Left cardiac atrium (tissue), 4 donors: Measurements from ENCODE around the gene FLNC. TPM values are rescaled to one million over a fixed set of nuclear protein-coding genes. Genes with fewer than 3 reads are reported as not detected.
A peak's percentile ranks its signal among the peaks of the same experiment; 100 is the strongest.

Source experiments
- ATAC-seq, 2 donors: fragments of 200-7000 bp; cut with Tn5 transposase; one replicate each; pipeline ENCODE4 v1.9.1; 2020; ENCODE audit warnings: mild to moderate bottlenecking in 2 of 2, moderate library complexity in 2 of 2
- DNase-seq: peaks from one replicate; pipeline ENCODE4 v3.0.0-alpha.2; 2020
- intact Hi-C, 2 donors: fragments of 100-400 bp; cut with DNase I; formaldehyde crosslinking; loops; one replicate each; pipeline versions ENCODE4 v1.14.1 to v1.15.1; 2022 to 2023
- total RNA-seq, 2 donors: library from RNA; stranded (reverse); fragmentation: NEBNext Ultra II Directional; extraction: Animal tissue kit (Norgen Biotek cat#: 25700); gene quantifications; one replicate each; pipeline ENCODE4 v1.2.1, GENCODE V29; 2021
- donor health status: DM: no; HTN: yes; CAD: no.
- donor health status: DM: no; HTN: yes; CAD: no; lungs with severe emphysema.
- donor health status: DM: yes; HTN: yes; CAD: no.
- donor health status: Dilated cardiomyopathy.

Gene FLNC
- total RNA-seq, 2 donors from 2014 or later, result 226 to 257 TPM

DNA sequence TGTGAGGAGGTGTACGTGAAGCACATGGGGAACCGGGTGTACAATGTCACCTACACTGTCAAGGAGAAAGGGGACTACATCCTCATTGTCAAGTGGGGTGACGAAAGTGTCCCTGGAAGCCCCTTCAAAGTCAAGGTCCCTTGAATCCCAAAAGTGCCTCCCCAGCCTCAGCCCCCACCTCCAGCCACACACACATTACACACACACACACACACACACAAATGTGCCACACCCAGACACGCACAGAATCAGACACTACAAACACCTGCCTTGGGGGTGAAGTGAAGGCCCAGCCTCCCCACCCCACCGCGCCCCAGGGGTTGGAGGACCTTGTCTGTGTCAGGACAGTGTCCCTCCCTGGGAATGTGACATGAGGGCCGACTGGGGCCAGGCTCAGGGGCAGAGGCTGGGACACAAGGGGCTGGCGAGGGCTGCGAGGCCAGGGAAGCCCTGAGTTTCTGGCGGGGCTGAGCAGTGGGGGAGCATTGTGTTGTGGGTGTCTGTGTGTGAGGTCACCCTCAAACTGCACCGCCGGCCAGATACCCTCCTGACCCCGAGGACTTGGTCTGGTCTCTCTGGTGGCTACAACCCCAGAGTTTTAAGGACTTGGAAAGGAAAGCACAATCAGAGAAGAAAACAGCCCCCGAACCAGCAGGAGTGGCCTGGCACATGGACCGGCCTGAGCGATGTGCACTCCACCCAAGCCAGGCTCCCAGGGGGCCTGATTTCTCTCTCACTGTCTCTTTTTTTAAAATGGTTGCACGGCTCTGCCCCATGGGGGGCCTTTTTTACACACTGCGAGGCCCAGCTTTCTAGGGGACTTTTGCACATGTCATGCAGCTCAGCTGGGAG, 28.4 kb downstream of the FLNC start:
- DNase-seq (no peak), ATAC-seq (peak in 1 of 2 donors; percentile 6)
- intact Hi-C loops, result no loop called here

DNA sequence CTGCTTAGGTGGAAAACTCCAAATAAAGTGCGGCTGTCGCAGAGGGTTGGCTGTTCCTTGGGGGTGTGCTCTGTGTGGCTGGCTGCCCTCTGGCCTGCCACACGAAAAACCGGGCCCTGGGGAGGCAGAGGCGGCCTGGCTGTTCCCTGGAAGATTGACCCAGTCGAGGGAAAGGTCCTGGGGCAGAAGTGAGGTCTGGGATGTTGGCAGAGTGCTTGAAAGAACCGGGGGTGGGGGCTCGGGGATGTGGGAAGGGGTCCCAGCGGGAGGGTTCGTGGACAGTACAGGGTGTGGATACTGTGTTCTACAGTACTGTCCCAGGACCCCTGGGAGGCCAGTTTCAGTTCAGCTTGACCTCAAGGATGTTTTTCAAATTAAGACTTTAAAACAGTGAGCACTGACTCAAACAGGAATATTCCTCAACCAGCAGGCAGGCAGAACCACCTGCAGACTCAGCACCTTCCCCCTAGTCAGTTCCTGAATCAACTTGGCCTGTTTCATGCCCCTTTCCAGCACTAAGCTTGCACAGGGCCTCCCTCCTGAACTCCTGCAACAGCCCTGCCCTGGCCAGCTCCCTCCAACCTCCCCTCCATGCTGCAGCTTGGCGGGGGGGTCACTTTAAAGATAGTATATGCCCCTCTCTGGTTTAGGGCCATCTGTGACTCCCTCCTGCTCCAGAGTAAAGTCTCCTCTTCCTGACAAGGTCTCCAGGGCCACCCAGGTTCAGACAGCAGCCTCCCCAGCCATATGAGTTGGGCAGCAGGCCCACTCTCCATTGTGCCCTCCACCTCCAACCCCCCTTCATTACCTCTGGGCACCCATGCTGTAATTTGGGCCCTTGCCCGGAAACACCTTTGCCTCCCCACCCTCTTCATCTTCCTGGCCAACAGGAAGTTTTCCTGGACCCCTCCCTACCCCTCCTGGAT, 29.3 kb downstream of the FLNC start:
- peak; percentile 44 for DNase-seq

DNA sequence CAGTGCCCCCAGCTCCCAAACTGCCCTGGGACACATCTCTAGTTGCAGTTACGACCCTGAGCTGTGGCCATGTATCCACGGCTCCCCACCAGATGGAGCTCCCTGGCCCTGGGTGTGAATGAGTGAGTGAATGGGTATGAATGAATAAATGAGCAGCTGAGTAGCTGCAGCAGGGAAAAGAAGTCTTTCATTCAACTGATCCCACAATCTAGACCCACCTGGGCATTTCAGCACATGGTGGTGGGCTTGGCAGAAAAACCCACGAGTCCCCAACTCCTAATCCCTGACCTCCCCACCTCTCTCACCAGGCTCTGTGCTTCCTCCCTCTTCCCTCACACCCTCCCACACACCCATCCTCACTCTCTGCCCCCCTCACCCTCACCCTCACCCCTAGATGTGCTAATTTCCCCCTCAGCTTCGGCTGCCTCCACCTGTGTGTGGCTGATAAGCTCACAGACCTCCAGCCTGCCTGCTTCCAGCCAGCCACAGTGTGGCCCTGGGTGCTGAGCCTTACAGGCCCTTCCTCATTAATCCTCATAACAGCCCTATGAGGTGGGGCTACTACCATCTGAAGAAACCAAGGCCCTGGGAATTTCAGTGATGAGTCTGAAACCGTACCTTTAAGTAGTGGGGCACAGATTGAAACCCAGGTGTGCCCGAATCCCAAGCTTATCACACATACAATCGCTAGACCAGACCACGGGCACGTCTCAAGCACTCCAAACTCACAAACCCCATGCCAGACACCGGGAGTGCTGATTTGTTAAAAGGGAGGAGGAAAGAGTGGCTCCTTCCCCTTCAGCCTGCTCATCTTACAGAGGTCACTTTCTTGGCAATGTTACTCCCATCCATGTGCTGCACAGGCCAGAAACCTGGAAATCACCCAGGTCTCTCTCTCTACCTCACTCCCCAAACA, 30.2 kb downstream of the FLNC start:
- ATAC-seq, result peak in 1 of 2 donors; percentile 0
- intact Hi-C loops, result loop anchor here in 1 of 2 donors (5.0 kb wide), 1 partner anchor 118 kb away; no protein-coding TSS in a partner anchor
- no peak for DNase-seq

More for the DNA sequence above, 29.3 kb downstream of the FLNC start:
- peak in 1 of 2 donors; percentile 9 for ATAC-seq
- intact Hi-C loops, result loop anchor here in 1 of 2 donors (5.0 kb wide), 1 partner anchor 117 kb away; no protein-coding TSS in a partner anchor

DNA sequence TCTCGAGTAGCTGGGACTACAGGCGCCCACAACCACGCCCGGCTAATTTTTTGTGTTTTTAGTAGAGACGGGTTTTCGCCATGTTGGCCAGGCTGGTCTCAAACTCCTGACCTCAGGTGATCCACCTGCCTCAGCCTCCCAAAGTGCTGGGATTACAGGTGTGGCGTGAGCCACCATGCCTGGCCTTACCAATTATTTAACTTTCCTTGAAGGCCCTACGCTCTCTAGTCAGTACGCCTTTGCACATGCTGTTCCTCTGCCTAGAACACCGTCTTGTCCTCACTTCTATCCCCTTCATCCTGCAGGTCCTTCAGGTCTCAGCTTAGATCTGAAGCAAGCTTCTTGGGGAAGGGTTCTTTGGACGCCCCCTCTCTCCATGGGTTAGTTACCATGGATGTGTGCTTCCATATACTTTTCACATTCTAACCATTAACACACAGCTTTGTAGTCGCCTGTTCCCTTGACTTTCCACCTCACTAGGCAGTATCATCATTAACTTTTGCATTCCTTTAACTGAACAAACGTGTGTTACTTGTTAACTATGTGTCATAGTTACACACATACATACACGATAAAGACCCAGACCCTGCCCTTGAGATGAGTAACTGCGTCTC, 31.9 kb downstream of the FLNC start:
- DNase-seq, result no peak
- no peak for ATAC-seq
- intact Hi-C loops, result loop anchor here in 1 of 2 donors (5.0 kb wide), 1 partner anchor 120 kb away; no protein-coding TSS in a partner anchor

DNA sequence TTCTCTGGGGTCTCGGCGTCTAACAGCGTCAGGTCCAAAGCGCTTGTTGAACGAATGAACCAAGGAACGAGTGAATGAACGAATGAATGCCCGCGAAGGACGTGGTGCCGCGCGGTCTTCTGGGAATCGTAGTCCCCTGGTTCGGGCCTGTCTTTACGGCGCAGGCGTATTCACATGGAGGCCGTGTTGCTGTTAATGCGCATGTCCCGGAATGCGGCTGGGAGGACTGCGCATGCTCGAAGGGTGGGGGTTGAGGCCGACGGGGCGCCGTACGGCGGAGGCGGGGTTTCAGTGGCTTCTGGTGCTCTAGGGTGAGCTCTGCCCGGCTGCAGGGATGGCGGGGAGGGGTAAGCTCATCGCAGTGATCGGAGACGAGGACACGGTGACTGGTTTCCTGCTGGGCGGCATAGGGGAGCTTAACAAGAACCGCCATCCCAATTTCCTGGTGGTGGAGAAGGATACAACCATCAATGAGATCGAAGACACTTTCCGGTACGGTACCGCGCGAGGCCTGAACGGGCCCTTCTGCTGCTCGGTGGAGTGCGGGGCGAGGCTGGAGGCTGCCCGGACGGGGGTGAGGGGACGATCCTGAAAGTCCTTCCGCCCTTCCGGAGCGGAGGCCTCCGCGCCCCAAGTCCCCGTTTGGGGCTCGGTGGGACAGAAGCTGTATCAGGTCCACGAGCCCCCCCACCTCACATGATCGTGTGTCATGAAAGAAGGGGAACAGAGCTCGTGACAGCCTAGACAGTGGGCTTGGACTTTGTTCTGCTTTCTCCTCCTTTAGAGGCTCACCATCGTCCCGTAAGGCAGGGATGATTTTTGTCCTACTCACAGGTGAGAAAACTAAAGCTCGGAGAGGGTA, 32.6 kb downstream of the FLNC start, which contains the start of gene ATP6V1F:
ATP6V1F (plus strand) TSS at position 286 of the 862 bp plus-strand sequence; CDS start at position 335, 49 bp downstream.
- peak; percentile 85 to 93 for ATAC-seq
- intact Hi-C loops, result loop anchor here in 1 of 2 donors (5.0 kb wide), 1 partner anchor 121 kb away; no protein-coding TSS in a partner anchor
- DNase-seq, result peak; percentile 98

DNA sequence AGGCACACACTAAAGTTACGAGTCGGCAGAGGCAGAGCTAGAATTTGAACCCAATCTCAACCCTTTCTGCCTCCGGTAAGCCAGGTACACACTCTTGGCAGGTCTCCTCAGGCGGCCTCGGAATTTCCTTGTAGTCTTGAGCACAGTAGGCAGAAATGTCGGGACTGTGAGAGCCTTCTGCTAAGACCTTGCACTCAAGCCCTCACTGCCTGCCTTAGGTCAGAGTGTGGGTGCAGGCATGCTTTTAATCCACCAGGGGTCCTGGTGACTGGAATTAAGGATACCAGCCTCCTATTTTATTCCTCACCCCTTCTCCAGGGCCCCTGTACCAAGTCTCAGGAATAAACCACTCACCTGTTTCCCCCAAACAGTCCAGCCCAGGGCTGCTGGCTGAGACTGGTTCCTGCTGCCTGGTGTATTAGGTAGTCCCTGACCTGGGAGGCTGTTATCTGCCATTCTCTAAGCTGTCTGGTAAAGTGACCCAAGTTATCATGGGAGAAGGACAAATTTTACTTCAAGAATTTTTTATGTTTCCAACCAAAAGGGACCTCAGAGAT, 33.3 kb downstream of the FLNC start:
- ATAC-seq, result peak; percentile 13
- intact Hi-C loops, result loop anchor here in 1 of 2 donors (5.0 kb wide), 1 partner anchor 121 kb away; no protein-coding TSS in a partner anchor
- DNase-seq, result no peak

DNA sequence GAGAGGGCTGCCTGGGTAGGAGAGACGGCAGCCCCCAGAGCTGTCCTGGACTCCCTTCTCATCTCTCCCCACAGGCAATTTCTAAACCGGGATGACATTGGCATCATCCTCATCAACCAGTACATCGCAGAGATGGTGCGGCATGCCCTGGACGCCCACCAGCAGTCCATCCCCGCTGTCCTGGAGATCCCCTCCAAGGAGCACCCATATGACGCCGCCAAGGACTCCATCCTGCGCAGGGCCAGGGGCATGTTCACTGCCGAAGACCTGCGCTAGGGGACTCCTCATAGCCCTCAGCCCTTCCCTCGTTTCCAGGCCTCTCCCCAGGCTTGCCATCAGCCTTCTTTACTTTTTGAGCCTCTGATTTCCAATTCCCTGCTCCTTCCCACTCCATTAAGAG, 35.1 kb downstream of the FLNC start:
- no peak for DNase-seq
- ATAC-seq, result no peak
- intact Hi-C loops, result no loop called here

DNA sequence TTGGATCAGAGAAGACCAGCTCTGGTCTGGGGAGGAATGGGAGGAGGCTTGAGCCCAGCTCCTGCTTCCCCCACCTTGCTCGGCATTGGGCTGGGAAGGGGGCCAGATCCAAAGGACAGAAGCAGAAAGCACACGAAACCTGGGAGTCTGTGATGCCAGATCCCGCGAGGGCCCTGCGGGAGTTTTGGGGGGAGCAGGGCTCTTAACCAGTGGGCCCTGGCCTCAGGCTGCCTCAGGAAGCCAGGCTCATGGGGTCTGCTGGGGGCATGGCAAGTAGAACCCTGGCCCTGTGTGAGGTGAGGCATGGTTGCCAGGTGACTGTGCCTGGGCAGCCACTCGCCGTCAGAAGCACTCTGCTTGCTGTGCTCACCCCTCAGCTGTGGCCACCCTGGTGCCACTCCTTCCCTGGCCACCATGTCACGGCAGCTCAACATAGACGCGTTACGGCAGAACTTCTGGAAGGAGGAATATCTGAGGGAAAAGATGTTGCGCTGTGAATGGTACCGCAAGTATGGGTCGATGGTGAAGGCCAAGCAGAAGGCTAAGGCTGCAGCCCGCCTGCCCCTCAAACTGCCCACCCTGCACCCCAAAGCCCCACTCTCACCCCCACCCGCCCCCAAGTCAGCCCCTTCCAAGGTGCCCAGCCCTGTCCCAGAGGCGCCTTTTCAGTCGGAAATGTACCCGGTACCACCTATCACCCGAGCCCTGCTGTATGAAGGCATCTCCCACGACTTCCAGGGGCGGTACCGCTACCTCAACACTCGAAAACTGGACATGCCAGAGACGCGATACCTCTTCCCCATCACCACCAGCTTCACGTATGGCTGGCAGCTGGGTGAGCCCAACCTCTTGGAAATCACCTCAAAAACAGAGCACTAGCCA, 36.0 kb downstream of the FLNC start:
- DNase-seq, result no peak
- ATAC-seq, result no peak
- intact Hi-C loops, result no loop called here

DNA sequence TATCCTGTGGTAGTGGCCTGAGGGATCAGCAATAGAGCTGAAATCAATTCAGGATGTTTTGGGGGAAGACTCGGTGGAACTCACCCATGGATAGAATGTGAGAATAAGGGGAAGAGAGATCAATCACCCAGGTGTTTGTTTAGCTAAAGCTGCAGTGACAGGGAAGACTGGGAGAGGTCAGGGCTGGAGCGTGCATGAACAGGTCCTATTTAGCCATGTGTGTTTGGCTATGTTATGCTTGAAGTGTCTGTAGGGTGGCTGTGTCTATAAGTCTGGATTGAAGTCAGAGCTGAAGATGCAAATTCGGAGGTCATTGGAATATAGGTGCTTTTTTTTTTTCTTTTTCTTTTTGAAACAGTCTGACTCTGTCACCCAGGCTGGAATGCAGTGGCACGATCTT, 37.0 kb downstream of the FLNC start:
- no peak for DNase-seq
- intact Hi-C loops, result no loop called here

DNA sequence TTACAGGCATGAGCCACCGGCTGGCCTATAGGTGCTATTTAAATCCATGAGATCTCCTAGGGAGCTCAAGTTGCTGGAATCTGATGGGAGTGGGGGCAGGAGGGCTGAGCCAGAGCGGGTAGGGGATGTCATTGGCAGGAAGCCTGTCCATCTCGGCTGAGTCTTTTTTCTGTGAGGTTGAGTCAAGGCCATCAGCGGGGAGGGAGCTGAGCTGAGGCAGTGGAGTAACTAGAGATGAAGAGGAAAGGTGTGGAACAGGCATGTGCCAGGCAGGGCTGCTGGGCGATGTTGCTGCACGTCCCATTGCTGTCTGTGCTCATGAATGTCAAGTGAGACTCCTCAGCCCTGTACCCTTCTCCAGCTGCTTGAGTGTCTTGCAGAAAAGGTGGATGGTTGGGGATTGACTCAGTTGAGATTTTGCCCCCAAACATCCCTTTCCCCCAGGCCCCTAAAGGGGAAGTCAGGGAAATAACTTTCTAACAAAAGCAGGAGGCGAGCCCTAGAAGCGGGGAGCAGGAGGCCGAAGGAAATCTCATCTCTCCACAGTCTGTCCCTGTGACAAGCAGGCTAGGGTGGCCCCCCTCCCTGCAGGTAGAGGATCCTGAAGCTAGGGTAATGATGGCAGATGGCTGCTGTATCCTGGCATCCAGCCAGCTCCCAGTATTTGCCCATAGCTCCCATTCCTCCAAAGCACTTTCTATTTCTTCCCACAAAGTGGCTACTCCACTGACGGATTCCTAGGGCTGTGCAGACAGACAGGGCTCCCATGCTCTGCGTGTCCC, 37.8 kb downstream of the FLNC start:
- DNase-seq (no peak), ATAC-seq (no peak)
- intact Hi-C loops, result no loop called here

More for the DNA sequence above, 37.0 kb downstream of the FLNC start:
- ATAC-seq, result no peak

DNA sequence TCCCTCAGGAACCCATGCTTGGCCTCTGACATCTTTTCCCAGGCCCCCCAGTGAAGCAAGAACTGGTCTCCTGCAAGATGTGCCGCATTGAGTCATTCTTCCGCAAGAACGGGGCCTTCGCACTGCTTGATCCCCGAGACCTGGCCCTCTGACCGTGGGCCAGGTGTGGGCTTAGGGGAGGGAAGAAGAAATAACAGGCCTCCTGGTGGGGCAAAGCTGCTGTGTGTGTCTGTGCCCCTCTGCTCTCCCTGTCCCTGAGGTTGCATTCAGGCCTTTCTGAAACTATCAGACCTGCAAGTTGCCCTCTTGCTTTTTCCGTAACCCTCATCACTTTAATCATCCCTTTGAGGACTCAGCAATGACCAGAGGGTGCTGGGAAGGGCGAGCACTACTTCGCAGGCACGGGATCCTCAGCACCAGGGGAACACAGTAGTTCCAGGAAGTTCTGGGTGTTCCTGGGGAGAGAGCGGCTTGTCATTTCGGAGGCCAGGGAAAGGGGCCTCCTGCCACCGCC, 38.5 kb downstream of the FLNC start:
- intact Hi-C loops, result no loop called here

DNA sequence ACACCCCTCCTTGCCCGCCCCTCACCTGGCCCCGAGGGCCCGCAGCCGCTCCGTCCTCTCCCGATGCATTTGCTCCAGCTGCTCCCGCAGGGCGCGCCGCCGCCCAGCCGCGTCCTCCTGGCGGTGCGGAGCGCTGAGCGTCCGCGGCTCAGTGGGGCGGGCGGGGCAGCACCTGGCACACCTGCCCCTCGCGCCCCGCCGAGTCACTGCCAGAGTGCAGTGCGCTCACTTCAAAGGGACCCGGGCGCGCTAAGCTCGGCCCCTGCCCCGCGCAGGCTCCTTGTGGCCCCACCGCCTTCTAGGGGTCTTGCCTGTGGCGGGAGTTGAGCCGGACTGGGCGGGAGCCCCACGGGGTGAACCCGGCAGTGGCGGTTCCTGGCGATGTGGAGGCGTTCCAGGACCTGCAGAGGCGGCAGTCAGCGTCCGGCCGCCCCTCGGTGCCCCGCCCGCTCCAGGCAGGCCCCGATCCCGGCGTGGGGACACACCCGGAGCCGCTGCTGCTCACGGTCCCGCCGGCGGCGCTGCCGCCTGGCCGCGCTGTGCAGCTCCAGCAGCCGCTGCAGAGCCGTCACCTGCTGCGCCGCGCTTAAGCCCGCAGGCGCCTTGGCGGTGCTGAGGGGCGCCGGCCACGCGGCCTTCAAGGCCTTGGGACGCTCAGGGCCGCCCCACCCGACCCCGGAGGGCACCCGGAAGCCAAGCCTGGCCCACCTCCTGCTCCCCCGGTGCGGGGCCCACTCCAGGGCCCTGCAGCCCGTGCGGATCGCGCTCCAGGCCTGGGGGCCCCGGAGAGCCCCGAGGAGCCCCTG, 39.1 kb downstream of the FLNC start:
- intact Hi-C loops, result no loop called here
- ATAC-seq, result peak; percentile 76 to 86
- peak; percentile 70 for DNase-seq

More for the DNA sequence above, 38.5 kb downstream of the FLNC start:
- DNase-seq (no peak), ATAC-seq (peak in 1 of 2 donors; percentile 2)

DNA sequence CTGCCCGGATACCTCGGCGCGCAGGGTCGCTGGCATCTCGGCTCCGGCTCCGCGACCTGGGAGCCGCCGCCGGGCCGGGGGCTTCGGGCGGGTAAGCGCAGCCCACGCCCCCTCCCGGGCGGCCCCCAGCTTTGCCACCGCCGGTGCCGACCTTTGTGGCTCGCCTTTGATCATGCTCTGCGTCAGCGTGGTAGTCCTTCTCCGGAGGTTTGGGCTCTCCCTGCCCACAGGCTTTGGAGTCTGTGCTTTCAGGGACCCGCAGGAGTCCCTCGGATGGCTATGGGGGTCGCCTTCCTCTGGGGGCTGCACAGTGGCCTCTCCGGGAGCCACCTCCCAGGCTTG, 39.7 kb downstream of the FLNC start:
- intact Hi-C loops, result no loop called here
- ATAC-seq, result peak; percentile 2 to 9

DNA sequence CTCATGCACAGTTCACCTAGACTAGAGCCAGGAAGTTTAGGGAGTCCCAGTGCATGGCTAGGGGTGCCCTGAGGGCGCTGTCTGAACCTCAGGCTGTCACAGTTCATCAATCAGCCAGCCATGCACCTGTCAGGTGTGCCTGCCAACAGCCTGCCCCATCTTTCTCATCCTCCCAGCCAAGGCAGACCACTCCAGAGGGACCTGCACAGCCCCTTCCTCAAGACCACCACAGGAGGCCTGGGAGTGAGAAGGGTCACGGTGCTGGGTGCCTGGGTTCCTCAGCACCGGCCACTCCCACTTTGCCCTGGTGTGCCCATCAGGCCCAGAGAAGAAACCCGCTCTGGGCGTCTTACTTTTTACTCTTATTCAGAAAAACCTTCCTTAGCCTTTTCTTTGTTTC, 40.8 kb downstream of the FLNC start:
- ATAC-seq (no peak), DNase-seq (no peak)
- intact Hi-C loops, result no loop called here

More for the DNA sequence above, 39.7 kb downstream of the FLNC start:
- no peak for DNase-seq
